Measurements from ENCODE around the gene ARSB. TPM values are rescaled to one million over a fixed set of nuclear protein-coding genes. Genes with fewer than 3 reads are reported as not detected.

The ARSB gene
- total RNA-seq, 1 experiment from 2014 or later = 8.4 TPM

- intact Hi-C loops (cut with micrococcal nuclease; ENCODE audit: unreplicated experiment) = no loop called here
- H3K9me3 ChIP-seq (ENCODE audit: insufficient read depth, low read depth) = no peaks in the 10 kb centered on the region
- H3K9me2 ChIP-seq (ENCODE audit: insufficient read depth) = no peaks in the 10 kb centered on the region
- ChIA-PET CTCF (no interaction called here), POLR2A (ENCODE audit: unreplicated experiment) (no interaction called here)
- BruUV-seq (replicated peaks) = no TSS peak
- no peak for TF ChIP-seq CTCF (conservative IDR thresholded peaks at IDR 0.05)
- no peak for TF ChIP-seq EZH2 (IDR thresholded peaks at IDR 0.05; ENCODE audit: low read depth)
- no peaks in the 10 kb centered on the region for H3K27me3 ChIP-seq (ENCODE audit: insufficient read depth, low read depth)
- H4K20me1 ChIP-seq (ENCODE audit: insufficient read depth) = no peaks in the 10 kb centered on the region
- no peaks in the 10 kb centered on the region for H3K36me3 ChIP-seq (ENCODE audit: low read depth)
- H3K79me2 ChIP-seq (ENCODE audit: low read depth) = no peaks in the 10 kb centered on the region
- H3F3A ChIP-seq (ENCODE audit: insufficient read depth, low read depth) = no peaks in the 10 kb centered on the region; the same call in 1 of the 2 replicates
- H3K4me1 ChIP-seq (replicated peaks; ENCODE audit: insufficient read depth) = no peaks in the 10 kb centered on the region
- H3K4me2 ChIP-seq = no peak overlapping the region
- no peak overlapping the region for H3K4me3 ChIP-seq
- no peak for DNase-seq
- H3K27ac ChIP-seq = no peak overlapping the region
- no peak overlapping the region for H2AFZ ChIP-seq
Observed at GRCh38 chr5:79007872-79008271, 22.8 kb upstream of the ARSB start.

GRCh38 chr5:79005936-79006631, 21.0 kb upstream of the ARSB start:
- ChIA-PET POLR2A (ENCODE audit: unreplicated experiment) (no interaction called here), CTCF (no interaction called here)
- intact Hi-C loops (cut with micrococcal nuclease; ENCODE audit: unreplicated experiment) = no loop called here
- Histone ChIP-seq H3K27ac (no peak overlapping the region), H4K20me1 (ENCODE audit: insufficient read depth) (no peaks in the 10 kb centered on the region), H3K36me3 (ENCODE audit: low read depth) (no peaks in the 10 kb centered on the region), H3K27me3 (ENCODE audit: insufficient read depth, low read depth) (no peaks in the 10 kb centered on the region), H3K4me2 (no peak overlapping the region), H3K9me2 (ENCODE audit: insufficient read depth) (no peaks in the 10 kb centered on the region), H2AFZ (no peak overlapping the region), H3K4me1 (replicated peaks; ENCODE audit: insufficient read depth) (no peaks in the 10 kb centered on the region), H3F3A (ENCODE audit: insufficient read depth, low read depth) (no peaks in the 10 kb centered on the region; the same call in 1 of the 2 replicates), H3K9me3 (ENCODE audit: insufficient read depth, low read depth) (no peaks in the 10 kb centered on the region), H3K79me2 (ENCODE audit: low read depth) (no peaks in the 10 kb centered on the region), H3K4me3 (no peak overlapping the region)
- BruUV-seq (replicated peaks) = no TSS peak
- DNase-seq = no peak
- TF ChIP-seq EZH2 (IDR thresholded peaks at IDR 0.05; ENCODE audit: low read depth) (no peak), CTCF (conservative IDR thresholded peaks at IDR 0.05) (no peak)

- no TSS peak for BruUV-seq (replicated peaks)
- Histone ChIP-seq H3K9me3 (ENCODE audit: insufficient read depth, low read depth) (no peaks in the 10 kb centered on the region), H3K4me2 (no peak overlapping the region), H4K20me1 (ENCODE audit: insufficient read depth) (no peaks in the 10 kb centered on the region), H3K27me3 (ENCODE audit: insufficient read depth, low read depth) (no peaks in the 10 kb centered on the region), H3F3A (ENCODE audit: insufficient read depth, low read depth) (no peaks in the 10 kb centered on the region; the same call in 1 of the 2 replicates), H3K36me3 (ENCODE audit: low read depth) (no peaks in the 10 kb centered on the region), H3K27ac (no peak overlapping the region), H3K79me2 (ENCODE audit: low read depth) (no peaks in the 10 kb centered on the region), H3K4me1 (replicated peaks; ENCODE audit: insufficient read depth) (no peaks in the 10 kb centered on the region), H2AFZ (no peak overlapping the region), H3K4me3 (no peak overlapping the region), H3K9me2 (ENCODE audit: insufficient read depth) (no peaks in the 10 kb centered on the region)
- no peak for DNase-seq
- CTCF ChIA-PET = no interaction called here
- POLR2A ChIA-PET (ENCODE audit: unreplicated experiment) = no interaction called here
- TF ChIP-seq EZH2 (IDR thresholded peaks at IDR 0.05; ENCODE audit: low read depth) (no peak), CTCF (conservative IDR thresholded peaks at IDR 0.05) (no peak)
- intact Hi-C loops (cut with micrococcal nuclease; ENCODE audit: unreplicated experiment) = no loop called here
Observed at GRCh38 chr5:79005151-79005550, 20.0 kb upstream of the ARSB start.

All from PC-9 (cell line).